Cardiac muscle cell (in vitro differentiated cells and primary cell): ENCODE measurements around the gene KCTD14. TPM values are rescaled to one million over a fixed set of nuclear protein-coding genes. Genes with fewer than 3 reads are reported as not detected.
"Not testable (repeated sequence)": the region's sequence is repeated elsewhere in the genome, so short reads cannot be mapped to it uniquely, and the experiment has no call there.

Experiments used
- DNase-seq, 2 donors: peaks; one replicate each; pipeline versions ENCODE4 v3.0.0 to v3.0.0-alpha.2; 2010 to 2017; ENCODE audit warnings: low read depth in 1 of 2, low spot score in 1 of 2
- H3K27ac ChIP-seq: fragments of 200-600 bp; sonication (generic); 2 replicates; pipeline ENCODE4 v1.5.1; 2016
- H3K27me3 ChIP-seq: fragments of 200-600 bp; sonication (generic); 2 replicates; pipeline ENCODE4 v1.6.0; 2016; ENCODE audit warnings: control low read depth
- H3K36me3 ChIP-seq: fragments of 200-600 bp; sonication (generic); 2 replicates; pipeline ENCODE4 v1.5.1; 2016; ENCODE audit warnings: control low read depth
- H3K4me1 ChIP-seq: fragments of 200-600 bp; sonication (generic); 2 replicates; pipeline ENCODE4 v1.8.1; 2017; ENCODE audit warnings: low read depth, mild to moderate bottlenecking, mixed run types
- H3K4me3 ChIP-seq: fragments of 200-600 bp; sonication (generic); 2 replicates; pipeline ENCODE4 v1.5.1; 2016; ENCODE audit warnings: mild to moderate bottlenecking
- H3K9me3 ChIP-seq: fragments of 200-600 bp; sonication (generic); 2 replicates; pipeline ENCODE4 v1.5.1; 2017; ENCODE audit warnings: low read depth, mild to moderate bottlenecking, control low read depth
- CTCF ChIP-seq: IDR thresholded peaks from 2 replicates; pipeline ENCODE4 v1.5.1; 2012; ENCODE audit warnings: low read depth, mild to moderate bottlenecking, low read length
- polyA plus RNA-seq: library from polyadenylated mRNA; unstranded; fragments of >200 nt; fragmentation: Nextera tagmentation; extraction: Ambion mirVana; gene quantifications from 2 replicates; pipeline ENCODE4 v1.2.1, GENCODE V29; 2016
- total RNA-seq: library from RNA; depleted of rRNA; stranded (reverse); fragments of >200 nt; gene quantifications from 2 replicates; pipeline ENCODE4 v1.2.3, GENCODE V29; 2016

The KCTD14 gene
- total and polyA plus RNA-seq, 2 experiments from 2014 or later = 0.23 to 0.45 TPM

DNA sequence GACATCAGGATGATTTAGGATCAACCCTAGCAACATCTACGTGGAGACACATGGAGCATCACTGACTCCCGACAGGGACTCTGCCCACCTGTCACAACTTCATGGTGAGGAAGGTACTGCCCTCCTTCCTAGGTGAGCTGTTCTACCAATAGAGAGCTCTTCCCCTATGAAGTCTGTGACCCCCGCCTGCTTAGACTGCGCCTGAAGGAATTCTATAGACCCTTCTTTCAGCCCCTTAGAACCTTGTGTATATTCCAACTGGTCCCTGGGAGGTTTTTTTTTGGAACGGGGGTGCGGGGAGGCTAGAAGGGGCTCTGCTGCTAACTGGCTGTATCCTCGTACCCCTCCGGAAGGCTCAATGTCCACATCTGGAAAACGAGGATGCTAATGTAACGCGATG is 29.2 kb downstream of the KCTD14 start:
- H3K27ac ChIP-seq = peak overlapping the region; percentile 56
- TF ChIP-seq CTCF = no peak
- peak in 1 of 2 donors; percentile 4 for DNase-seq
- H3K4me3 ChIP-seq = peak overlapping the region; percentile 61
- H3K36me3 ChIP-seq = peaks cover 8% of the 10 kb centered on the region
- no peaks in the 10 kb centered on the region for H3K9me3 ChIP-seq
- H3K4me1 ChIP-seq = peaks cover 5% of the 10 kb centered on the region
- H3K27me3 ChIP-seq = no peaks in the 10 kb centered on the region

- no peak for TF ChIP-seq CTCF
- H3K36me3 ChIP-seq = peaks cover 18% of the 10 kb centered on the region
- H3K4me1 ChIP-seq = peaks cover 5% of the 10 kb centered on the region
- no peaks in the 10 kb centered on the region for H3K9me3 ChIP-seq
- no peaks in the 10 kb centered on the region for H3K27me3 ChIP-seq
- H3K27ac ChIP-seq = no peak overlapping the region
- no peak for DNase-seq
- H3K4me3 ChIP-seq = no peak overlapping the region
Measured at GRCh38 chr11:77990981-77991380, 32.1 kb downstream of the KCTD14 start.

- not testable (repeated sequence) for H3K27ac ChIP-seq, DNase-seq, H3K9me3 ChIP-seq, H3K27me3 ChIP-seq, H3K4me3 ChIP-seq, H3K4me1 ChIP-seq
- H3K36me3 ChIP-seq = peaks cover 18% of the 10 kb centered on the region
Measured at GRCh38 chr11:77986456-77986855, 36.6 kb downstream of the KCTD14 start.

DNA sequence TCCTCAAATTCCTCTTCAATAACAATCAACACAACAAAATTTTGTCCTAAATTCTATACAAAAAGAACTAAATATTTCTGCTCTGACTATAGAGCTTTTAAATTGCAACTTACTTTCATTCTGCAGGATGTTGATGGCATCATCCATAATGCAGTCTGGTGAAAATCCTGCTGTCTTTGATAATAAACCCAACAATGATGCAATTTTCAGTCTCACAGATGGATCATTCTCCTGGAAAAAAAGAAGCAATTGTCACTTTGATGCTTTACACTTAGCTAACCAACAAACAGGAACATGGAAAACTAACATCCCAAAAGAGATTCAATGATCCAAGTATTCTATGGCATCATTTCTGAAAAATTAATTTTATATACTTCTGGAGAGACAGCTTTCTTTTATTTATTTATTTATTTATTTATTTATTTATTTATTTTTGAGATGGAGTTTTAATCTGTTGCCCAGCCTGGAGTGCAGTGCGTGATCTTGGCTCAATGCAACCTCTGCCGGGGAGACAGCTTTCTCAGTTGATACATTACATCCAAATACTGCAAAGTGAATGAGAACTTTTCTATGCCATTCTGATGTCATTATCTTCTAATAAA is 41.6 kb downstream of the KCTD14 start:
- no peaks in the 10 kb centered on the region for H3K27me3 ChIP-seq
- H3K4me1 ChIP-seq = no peaks in the 10 kb centered on the region
- no peak overlapping the region for H3K27ac ChIP-seq
- no peak overlapping the region for H3K4me3 ChIP-seq
- TF ChIP-seq CTCF = no peak
- H3K9me3 ChIP-seq = no peaks in the 10 kb centered on the region
- peaks cover 17% of the 10 kb centered on the region for H3K36me3 ChIP-seq
- peak in 1 of 2 donors; percentile 44 for DNase-seq

DNA sequence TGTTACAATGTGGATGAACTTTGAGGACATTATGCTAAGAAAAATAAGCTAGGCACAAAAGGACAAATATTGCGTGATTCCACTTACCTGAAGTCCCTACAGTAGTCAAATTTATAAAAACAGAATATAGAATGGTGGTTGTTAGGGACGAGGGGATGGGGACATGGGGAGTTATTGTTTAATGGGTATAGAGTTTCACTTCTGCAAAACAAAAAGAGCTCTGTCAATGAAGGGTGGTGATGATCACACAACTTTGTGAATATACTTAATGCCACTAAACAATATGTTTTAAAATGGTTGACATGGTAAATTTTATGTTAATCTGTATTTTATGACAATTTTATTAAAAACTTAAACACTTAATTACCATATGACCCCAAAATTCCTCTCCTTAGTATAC is 54.7 kb downstream of the KCTD14 start:
- H3K27me3 ChIP-seq = no peaks in the 10 kb centered on the region
- no peak overlapping the region for H3K4me3 ChIP-seq
- H3K4me1 ChIP-seq = no peaks in the 10 kb centered on the region
- no peak overlapping the region for H3K27ac ChIP-seq
- H3K9me3 ChIP-seq = no peaks in the 10 kb centered on the region
- TF ChIP-seq CTCF = no peak
- no peaks in the 10 kb centered on the region for H3K36me3 ChIP-seq
- no peak for DNase-seq

DNA sequence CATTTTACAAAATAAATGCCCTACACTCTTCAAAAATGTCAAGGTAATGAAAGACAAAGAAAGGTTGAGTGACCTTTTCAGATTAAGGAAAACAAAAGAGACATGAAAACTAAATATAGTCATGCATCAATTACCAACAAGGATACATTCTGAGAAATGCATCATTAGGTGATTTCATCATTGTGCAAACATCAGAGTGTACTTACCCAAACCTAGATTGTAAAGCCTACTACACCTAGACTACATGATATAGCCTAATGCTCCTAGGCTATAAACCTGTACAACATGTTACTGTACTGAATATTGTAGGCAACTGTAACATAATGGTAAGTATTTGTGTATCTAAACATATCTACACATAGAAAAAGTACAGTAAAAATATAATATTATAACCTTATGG is 55.3 kb downstream of the KCTD14 start:
- no peak overlapping the region for H3K4me3 ChIP-seq
- no peak for DNase-seq
- H3K36me3 ChIP-seq = no peaks in the 10 kb centered on the region
- H3K9me3 ChIP-seq = no peaks in the 10 kb centered on the region
- TF ChIP-seq CTCF = no peak
- no peaks in the 10 kb centered on the region for H3K4me1 ChIP-seq
- H3K27ac ChIP-seq = no peak overlapping the region
- no peaks in the 10 kb centered on the region for H3K27me3 ChIP-seq
